ENCODE results near the gene FAM20B. TPM values are rescaled to one million over a fixed set of nuclear protein-coding genes. Genes with fewer than 3 reads are reported as not detected.

The FAM20B gene
- total RNA-seq, 2 donors from 2014 or later, result 47.7 to 52.4 TPM

DNA sequence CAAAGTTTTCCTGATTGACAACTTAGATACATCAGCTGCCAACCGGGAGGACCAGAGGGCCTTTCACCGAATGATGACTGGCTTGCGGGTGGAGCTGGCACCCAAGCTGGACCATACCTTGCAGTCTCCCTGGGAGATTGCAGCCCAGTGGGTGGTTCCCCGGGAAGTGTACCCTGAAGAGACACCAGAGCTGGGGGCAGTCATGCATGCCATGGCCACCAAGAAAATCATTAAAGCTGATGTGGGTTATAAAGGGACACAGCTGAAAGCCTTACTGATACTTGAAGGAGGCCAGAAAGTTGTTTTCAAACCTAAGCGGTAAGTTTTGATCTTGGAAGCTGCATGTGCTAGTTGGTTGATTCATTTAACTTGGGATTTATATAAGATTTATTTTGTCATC is 18.2 kb downstream of the FAM20B start:
- TF ChIP-seq, protein P1, sequence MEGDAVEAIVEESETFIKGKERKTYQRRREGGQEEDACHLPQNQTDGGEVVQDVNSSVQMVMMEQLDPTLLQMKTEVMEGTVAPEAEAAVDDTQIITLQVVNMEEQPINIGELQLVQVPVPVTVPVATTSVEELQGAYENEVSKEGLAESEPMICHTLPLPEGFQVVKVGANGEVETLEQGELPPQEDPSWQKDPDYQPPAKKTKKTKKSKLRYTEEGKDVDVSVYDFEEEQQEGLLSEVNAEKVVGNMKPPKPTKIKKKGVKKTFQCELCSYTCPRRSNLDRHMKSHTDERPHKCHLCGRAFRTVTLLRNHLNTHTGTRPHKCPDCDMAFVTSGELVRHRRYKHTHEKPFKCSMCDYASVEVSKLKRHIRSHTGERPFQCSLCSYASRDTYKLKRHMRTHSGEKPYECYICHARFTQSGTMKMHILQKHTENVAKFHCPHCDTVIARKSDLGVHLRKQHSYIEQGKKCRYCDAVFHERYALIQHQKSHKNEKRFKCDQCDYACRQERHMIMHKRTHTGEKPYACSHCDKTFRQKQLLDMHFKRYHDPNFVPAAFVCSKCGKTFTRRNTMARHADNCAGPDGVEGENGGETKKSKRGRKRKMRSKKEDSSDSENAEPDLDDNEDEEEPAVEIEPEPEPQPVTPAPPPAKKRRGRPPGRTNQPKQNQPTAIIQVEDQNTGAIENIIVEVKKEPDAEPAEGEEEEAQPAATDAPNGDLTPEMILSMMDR (conservative IDR thresholded peaks at IDR 0.05), result no peak
- no peaks in the 10 kb centered on the region for H3K27me3 ChIP-seq (ENCODE audit: control insufficient read depth, insufficient read depth, low read length, poor library complexity, severe bottlenecking)

DNA sequence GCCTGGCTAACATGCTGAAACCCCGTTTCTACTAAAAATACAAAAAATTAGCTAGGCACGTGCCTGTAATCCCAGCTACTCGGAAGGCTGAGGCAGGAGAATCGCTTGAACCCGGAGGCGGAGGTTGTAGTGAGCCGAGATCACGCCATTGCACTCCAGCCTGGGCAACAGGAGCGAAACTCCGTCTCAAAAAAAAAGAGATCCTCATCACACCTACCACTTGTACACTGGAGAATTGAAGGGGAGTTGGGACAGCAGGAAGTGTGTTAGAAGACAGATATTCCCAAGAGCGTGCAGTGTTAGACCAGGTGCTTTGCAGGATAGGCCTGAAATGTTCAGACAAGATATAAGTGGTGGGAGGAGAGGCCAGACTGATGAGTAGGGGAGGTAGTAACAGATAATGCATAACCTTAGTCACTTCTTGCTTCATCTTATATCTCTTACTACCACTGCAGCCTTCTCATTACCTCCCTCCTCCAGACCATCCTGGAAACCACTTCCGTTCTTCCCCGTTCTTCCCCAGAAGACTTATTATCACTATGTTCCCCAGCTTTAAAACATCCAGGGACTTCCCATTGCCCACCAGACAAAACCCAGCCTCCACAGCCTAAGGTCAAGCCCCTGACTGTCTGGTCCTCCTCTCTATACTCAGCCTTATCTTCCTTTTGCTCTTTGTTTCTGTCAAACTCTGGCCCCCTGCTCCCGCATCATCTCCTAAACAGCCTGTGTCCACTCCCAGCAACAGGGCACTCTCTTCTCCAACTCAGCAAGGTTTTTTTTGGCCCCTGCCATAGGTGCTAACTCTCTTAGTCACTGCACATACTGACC is 21.3 kb downstream of the FAM20B start:
- WGBS, 2 experiments (ENCODE audit: insufficient coverage in 1 of 2, insufficient read length in 1 of 2), result 93 to 96% methylated on average over 7 to 14 of the region's 14 CpGs
- Mint-ChIP-seq H3K4me1 (peaks cover 2% of the 10 kb centered on the region), H3K27me3 (ENCODE audit: insufficient read depth) (no peaks in the 10 kb centered on the region), H3K27ac (no peak overlapping the region), H3K36me3 (ENCODE audit: low read depth) (peaks cover 16% of the 10 kb centered on the region), H3K9me3 (peaks cover under 1% of the 10 kb centered on the region), H3K4me3 (no peak overlapping the region)
- no peak overlapping the region for H3K4me3 ChIP-seq (ENCODE audit: low read length)
- H3K4me1 ChIP-seq (ENCODE audit: control insufficient read depth, insufficient read depth, low read length), result no peaks in the 10 kb centered on the region
- H3K9ac ChIP-seq (ENCODE audit: extremely low read depth, low read length, poor library complexity, severe bottlenecking), result no peak overlapping the region
- no peak for DNase-seq
- TF ChIP-seq, protein P1 (conservative IDR thresholded peaks at IDR 0.05), result no peak
- no peak overlapping the region for H3K27ac ChIP-seq (ENCODE audit: low read depth, low read length)
- peaks cover 9% of the 10 kb centered on the region for H3K36me3 ChIP-seq (ENCODE audit: control insufficient read depth, insufficient read depth, low read length)
- H3K9me3 ChIP-seq (ENCODE audit: control insufficient read depth, low read length), result no peaks in the 10 kb centered on the region
- no peaks in the 10 kb centered on the region for H3K27me3 ChIP-seq (ENCODE audit: control insufficient read depth, insufficient read depth, low read length, poor library complexity, severe bottlenecking)

More for the DNA sequence above, 18.2 kb downstream of the FAM20B start:
- peaks cover 6% of the 10 kb centered on the region for H3K36me3 ChIP-seq (ENCODE audit: control insufficient read depth, insufficient read depth, low read length)
- H3K9ac ChIP-seq (ENCODE audit: extremely low read depth, low read length, poor library complexity, severe bottlenecking), result no peak overlapping the region
- H3K9me3 ChIP-seq (ENCODE audit: control insufficient read depth, low read length), result peaks cover 5% of the 10 kb centered on the region
- no peak for DNase-seq
- Mint-ChIP-seq H3K27me3 (ENCODE audit: insufficient read depth) (no peaks in the 10 kb centered on the region), H3K27ac (no peak overlapping the region), H3K4me1 (peaks cover 7% of the 10 kb centered on the region), H3K9me3 (peaks cover 16% of the 10 kb centered on the region), H3K4me3 (no peak overlapping the region), H3K36me3 (ENCODE audit: low read depth) (peaks cover 21% of the 10 kb centered on the region)
- no peak overlapping the region for H3K27ac ChIP-seq (ENCODE audit: low read depth, low read length)
- no peaks in the 10 kb centered on the region for H3K4me1 ChIP-seq (ENCODE audit: control insufficient read depth, insufficient read depth, low read length)
- no peak overlapping the region for H3K4me3 ChIP-seq (ENCODE audit: low read length)
- 93 to 95% methylated on average over 4 to 5 of the region's 5 CpGs for WGBS, 2 experiments (ENCODE audit: insufficient coverage in 1 of 2, insufficient read length in 1 of 2)

DNA sequence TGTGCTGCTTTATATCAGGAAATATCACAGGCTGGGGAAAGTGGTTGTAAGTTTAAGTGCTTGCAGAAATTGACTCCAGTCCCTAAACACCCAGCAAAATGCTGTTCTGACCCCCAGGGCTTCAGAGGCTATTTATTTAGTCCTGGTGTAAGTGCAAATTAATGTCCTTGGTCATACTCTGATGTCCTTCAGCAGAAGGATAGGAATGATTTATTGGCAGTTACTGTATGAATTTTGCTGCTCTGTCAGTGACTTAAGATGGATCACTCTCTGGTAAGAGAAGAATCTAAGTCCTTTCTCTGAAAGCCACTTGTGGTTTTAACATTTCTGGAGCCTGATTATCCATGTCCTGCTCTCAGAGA is 21.9 kb downstream of the FAM20B start:
- DNase-seq, result no peak
- Histone ChIP-seq H3K36me3 (ENCODE audit: control insufficient read depth, insufficient read depth, low read length) (peaks cover 9% of the 10 kb centered on the region), H3K9me3 (ENCODE audit: control insufficient read depth, low read length) (no peaks in the 10 kb centered on the region), H3K27me3 (ENCODE audit: control insufficient read depth, insufficient read depth, low read length, poor library complexity, severe bottlenecking) (no peaks in the 10 kb centered on the region), H3K9ac (ENCODE audit: extremely low read depth, low read length, poor library complexity, severe bottlenecking) (no peak overlapping the region), H3K27ac (ENCODE audit: low read depth, low read length) (no peak overlapping the region), H3K4me3 (ENCODE audit: low read length) (no peak overlapping the region), H3K4me1 (ENCODE audit: control insufficient read depth, insufficient read depth, low read length) (no peaks in the 10 kb centered on the region)
- H3K27me3 Mint-ChIP-seq (ENCODE audit: insufficient read depth), result no peaks in the 10 kb centered on the region
- no peak overlapping the region for H3K4me3 Mint-ChIP-seq
- no peak overlapping the region for H3K27ac Mint-ChIP-seq
- peaks cover 3% of the 10 kb centered on the region for H3K4me1 Mint-ChIP-seq
- peaks cover 13% of the 10 kb centered on the region for H3K36me3 Mint-ChIP-seq (ENCODE audit: low read depth)
- H3K9me3 Mint-ChIP-seq, result no peaks in the 10 kb centered on the region
- TF ChIP-seq, protein P1 (conservative IDR thresholded peaks at IDR 0.05), result no peak
